Psoas muscle (tissue), 8 donors: Measurements from ENCODE around the gene CDH1. TPM values are rescaled to one million over a fixed set of nuclear protein-coding genes. Genes with fewer than 3 reads are reported as not detected.

Source experiments
- ATAC-seq, 4 donors: fragments of 200-7000 bp; cut with Tn5 transposase; one replicate each; pipeline ENCODE4 v1.9.1; 2020; ENCODE audit warnings: moderate library complexity in 3 of 4, mild to moderate bottlenecking in 2 of 4
- DNase-seq, 2 donors: peaks; one replicate each; pipeline ENCODE4 v3.0.0-alpha.2; 2020
- H3K27ac ChIP-seq: fragments of 200-600 bp; one replicate; pipeline ENCODE4 v1.8.0; 2022
- H3K27me3 ChIP-seq, 3 donors: fragments of 200-600 bp in 1 of 3; one replicate each; pipeline versions ENCODE4 v1.6.1 to v1.8.0; 2013 to 2022; ENCODE audit warnings: low read length in 2 of 3, mild to moderate bottlenecking in 2 of 3, moderate library complexity in 1 of 3; ENCODE audit not compliant: insufficient read depth in 3 of 3
- H3K36me3 ChIP-seq, 2 donors: fragments of 200-600 bp in 1 of 2; one replicate each; pipeline versions ENCODE4 v1.6.1 to v1.8.0; 2013 to 2022; ENCODE audit warnings: low read depth in 1 of 2, mild to moderate bottlenecking in 1 of 2, moderate library complexity in 1 of 2; ENCODE audit not compliant: insufficient read depth in 1 of 2
- H3K4me1 ChIP-seq: fragments of 200-600 bp; one replicate; pipeline ENCODE4 v1.8.0; 2022
- H3K4me3 ChIP-seq: fragments of 200-600 bp; one replicate; pipeline ENCODE4 v1.8.0; 2022; ENCODE audit warnings: mild to moderate bottlenecking
- H3K9me3 ChIP-seq: fragments of 200-600 bp; one replicate; pipeline ENCODE4 v1.8.0; 2022
- CTCF ChIP-seq: fragments of 200-600 bp; IDR thresholded peaks from one replicate; pipeline ENCODE4 v1.8.0; 2022; ENCODE audit warnings: antibody characterized with exemption
- WGBS, 3 donors: extraction: QIAGEN DNeasy Blood & Tissue Kit; methylation state at CpG; one replicate each; pipeline versions ENCODE4 v1.1.6 to v1.1.7; 2013; 5-methylcytosine and 5-hydroxymethylcytosine counted together
- intact Hi-C, 2 donors: fragments of 100-400 bp; cut with DNase I; formaldehyde crosslinking; loops; one replicate each; pipeline versions ENCODE4 v1.11.0 to v1.14.2; 2022
- polyA plus RNA-seq, 3 donors: library from polyadenylated mRNA; stranded (reverse); fragments of 200-250 nt; gene quantifications; one replicate each; pipeline ENCODE4 v1.2.3, GENCODE V29; 2013
- total RNA-seq, 4 donors: library from RNA; stranded (reverse); fragmentation: NEBNext Ultra II Directional in 2 of 4; extraction: Animal tissue kit (Norgen Biotek cat#: 25700) in 2 of 4; gene quantifications; one replicate each; pipeline versions ENCODE4 v1.2.1 to v1.2.4, GENCODE V29; 2021 to 2023
- donor health status: healthy with polysubstance abuse.
- donor health status: DM: no; HTN: no; CAD: no; lungs with moderate emphysema.
- donor health status: Bipolar disorder and iron deficiency.
- donor health status: healthy.
- donor health status: DM: yes; HTN: yes; CAD: no.
- donor health status: DM: no; HTN: no; CAD: no.
- donor health status: DM: no; HTN: no; CAD: no.
- donor health status: DM: yes; HTN: yes; CAD: no.

The CDH1 gene
- total and polyA plus RNA-seq, 7 donors, result 0.04 to 0.63 (median 0.09) TPM; not detected in 2

- H3K4me3 ChIP-seq, result no peak overlapping the region
- ATAC-seq (no peak), DNase-seq (no peak)
- intact Hi-C loops, result no loop called here
- H3K27ac ChIP-seq, result no peak overlapping the region
- no peaks in the 10 kb centered on the region for H3K9me3 ChIP-seq
- H3K4me1 ChIP-seq, result peaks cover 5% of the 10 kb centered on the region
- WGBS, 3 donors, result 84 to 86% (median 86%) methylated on average over 2 of the region's 2 CpGs
- H3K27me3 ChIP-seq, result no peaks in the 10 kb centered on the region
- TF ChIP-seq CTCF, result no peak
- H3K36me3 ChIP-seq, result no peaks in the 10 kb centered on the region
These were observed 114.5 kb downstream of the CDH1 start for GRCh38 chr16:68851601-68852000.

GRCh38 chr16:68857479-68857878 is 120.4 kb downstream of the CDH1 start:
- no peak for DNase-seq
- WGBS, 3 donors, result 83 to 94% (median 92%) methylated on average over 1 of the region's 1 CpG
- Histone ChIP-seq H3K27me3 (no peaks in the 10 kb centered on the region), H3K27ac (no peak overlapping the region), H3K9me3 (no peaks in the 10 kb centered on the region), H3K4me1 (peaks cover 3% of the 10 kb centered on the region), H3K36me3 (peaks cover 0 to 29% of the 10 kb centered on the region in 2 donors), H3K4me3 (no peak overlapping the region)
- intact Hi-C loops, result no loop called here
- TF ChIP-seq CTCF, result no peak
- no peak for ATAC-seq

- no peaks in the 10 kb centered on the region for H3K4me1 ChIP-seq
- intact Hi-C loops, result no loop called here
- no peak for DNase-seq
- ATAC-seq, result no peak
- no peak overlapping the region for H3K27ac ChIP-seq
- no peak overlapping the region for H3K4me3 ChIP-seq
- no peak for TF ChIP-seq CTCF
- no peaks in the 10 kb centered on the region for H3K9me3 ChIP-seq
- WGBS, 3 donors, result 89 to 96% (median 89%) methylated on average over 4 of the region's 4 CpGs
- peaks cover 0 to 52% of the 10 kb centered on the region in 2 donors for H3K36me3 ChIP-seq
- no peaks in the 10 kb centered on the region for H3K27me3 ChIP-seq
These were observed 122.7 kb downstream of the CDH1 start for GRCh38 chr16:68859828-68860227.

- H3K4me1 ChIP-seq, result no peaks in the 10 kb centered on the region
- peaks cover 0 to 56% of the 10 kb centered on the region in 2 donors for H3K36me3 ChIP-seq
- H3K27ac ChIP-seq, result no peak overlapping the region
- ATAC-seq (no peak), DNase-seq (no peak)
- no peaks in the 10 kb centered on the region for H3K9me3 ChIP-seq
- no peak overlapping the region for H3K4me3 ChIP-seq
- no peak for TF ChIP-seq CTCF
- intact Hi-C loops, result no loop called here
- H3K27me3 ChIP-seq, result no peaks in the 10 kb centered on the region
- 93 to 94% (median 93%) methylated on average over 15 of the region's 15 CpGs for WGBS, 3 donors
These were observed 124.1 kb downstream of the CDH1 start for GRCh38 chr16:68860978-68861892.
